HepG2 (cell line): ENCODE data around the gene TXNDC12. TPM values are rescaled to one million over a fixed set of nuclear protein-coding genes. Genes with fewer than 3 reads are reported as not detected.
"Not testable (repeated sequence)": the region's sequence is repeated elsewhere in the genome, so short reads cannot be mapped to it uniquely, and the experiment has no call there.

Source experiments
- ATAC-seq: fragments of 200-7000 bp; cut with Tn5 transposase; 3 replicates; pipeline ENCODE4 v1.9.1; 2020; ENCODE audit warnings: mild to moderate bottlenecking, moderate library complexity
- BruUV-seq: library from RNA; stranded (reverse); fragments of 400-500 nt; replicated peaks from 2 replicates; lab custom pipeline; 2021; lab: Mats Ljungman, UMichigan
- CTCF ChIA-PET: fragments of 300-600 bp; formaldehyde crosslinking; extraction: SDS; loops from one replicate; lab custom pipeline; 2021; ENCODE audit warnings: low total read pairs, inconsistent platforms, low intra/inter-chr PET ratio; lab: Yijun Ruan, JAX
- POLR2A ChIA-PET: fragments of 350-600 bp; sonication (Branson Sonifier 250); formaldehyde crosslinking; loops from one replicate; lab custom pipeline; 2020; ENCODE audit warnings: antibody characterized with exemption, inconsistent platforms; lab: Yijun Ruan, JAX
- DNase-seq: peaks from one replicate; pipeline ENCODE4 v3.0.0-alpha.2; 2015; ENCODE audit warnings: low spot score
- FAIRE-seq: peaks from 3 replicates; lab custom pipeline; 2011; peaks lifted over from hg19 to GRCh38; lab: Jason Lieb, UNC
- H2AFZ ChIP-seq: one replicate; pipeline ENCODE4 v1.6.1; 2011; ENCODE audit warnings: low read length, inconsistent platforms
- H3K27ac ChIP-seq: fragments of 300-600 bp; 3 replicates; pipeline ENCODE4 v1.8.0; 2011; ENCODE audit warnings: mixed run types, mild to moderate bottlenecking, mixed read lengths, low read length, inconsistent platforms; ENCODE audit not compliant: insufficient read depth; ENCODE audit errors: extremely low read length
- H3K27me3 ChIP-seq, 2 experiments: fragments of 200-600 bp in 1 of 2; 2 replicates in 1 of 2; 3 replicates in 1 of 2; pipeline versions ENCODE4 v1.6.0 to v1.8.0; 2011; ENCODE audit warnings: low read length in 2 of 2, mild to moderate bottlenecking in 2 of 2, moderate library complexity in 2 of 2, inconsistent platforms in 1 of 2; ENCODE audit not compliant: insufficient read depth in 2 of 2, control insufficient read depth in 1 of 2
- H3K36me3 ChIP-seq, 2 experiments: fragments of 200-600 bp in 1 of 2; replicated peaks in 1 of 2; 2 replicates in 1 of 2; 3 replicates in 1 of 2; pipeline versions ENCODE4 v1.5.1 to v1.8.0; 2011; ENCODE audit warnings: low read length in 2 of 2, inconsistent platforms in 1 of 2; ENCODE audit not compliant: insufficient read depth in 2 of 2, control insufficient read depth in 1 of 2
- H3K4me1 ChIP-seq: 2 replicates; pipeline ENCODE4 v1.5.1; 2012; ENCODE audit warnings: low read length, inconsistent platforms; ENCODE audit not compliant: insufficient read depth
- H3K4me2 ChIP-seq: 2 replicates; pipeline ENCODE4 v1.6.0; 2011; ENCODE audit warnings: low read depth, low read length, inconsistent platforms
- H3K4me3 ChIP-seq, 3 experiments: fragments of 200-600 bp in 1 of 3; sonication (generic), shearing (Covaris generic) in 1 of 3; replicated peaks in 1 of 3; 2 replicates each; pipeline ENCODE4 v1.5.1; 2011 to 2016; ENCODE audit warnings: low read length in 3 of 3, inconsistent platforms in 2 of 3, low read depth in 2 of 3, mild to moderate bottlenecking in 2 of 3, control low read depth in 1 of 3, mixed read lengths in 1 of 3; ENCODE audit not compliant: insufficient read depth in 1 of 3
- H3K79me2 ChIP-seq: one replicate; pipeline ENCODE4 v1.6.1; 2011; ENCODE audit warnings: low read length, inconsistent platforms; ENCODE audit not compliant: insufficient read depth
- H3K9ac ChIP-seq: 2 replicates; pipeline ENCODE4 v1.6.0; 2011; ENCODE audit warnings: mild to moderate bottlenecking, low read depth, low read length, inconsistent platforms; ENCODE audit not compliant: insufficient read depth
- H3K9me3 ChIP-seq: 2 replicates; pipeline ENCODE4 v1.5.1; 2012; ENCODE audit warnings: mild to moderate bottlenecking, low read length
- H4K20me1 ChIP-seq: 2 replicates; pipeline ENCODE4 v1.6.0; 2011; ENCODE audit warnings: inconsistent platforms, mild to moderate bottlenecking, low read length, moderate library complexity; ENCODE audit not compliant: insufficient read depth
- BHLHE40 ChIP-seq: IDR thresholded peaks from 2 replicates; pipeline ENCODE4 v1.6.1; 2011; ENCODE audit warnings: low read length, improper control_type of control experiment
- CEBPG ChIP-seq: IDR thresholded peaks from 2 replicates; pipeline ENCODE4 v1.6.1; 2016
- GATAD2A ChIP-seq: IDR thresholded peaks from 2 replicates; pipeline ENCODE4 v1.6.1; 2016
- SIX1 ChIP-seq: sonication (generic); formaldehyde crosslinking; IDR thresholded peaks from 2 replicates; pipeline ENCODE4 v1.4.0; 2020; ENCODE audit warnings: missing genetic modification reagents, borderline replicate concordance
- SOX13 ChIP-seq, 3 experiments: fragments of 450-650 bp in 1 of 3; sonication (generic) in 1 of 3; formaldehyde crosslinking in 1 of 3; IDR thresholded peaks in 2 of 3; conservative IDR thresholded peaks in 1 of 3; 2 replicates each; pipeline versions ENCODE4 v1.5.0 to v1.6.1; 2016 to 2020; ENCODE audit warnings: antibody characterized with exemption in 1 of 3, mild to moderate bottlenecking in 1 of 3, missing compliant biosample characterization in 1 of 3, missing genetic modification reagents in 1 of 3, moderate library complexity in 1 of 3
- SOX6 ChIP-seq, 2 experiments: fragments of 450-650 bp in 1 of 2; sonication (generic) in 1 of 2; formaldehyde crosslinking in 1 of 2; IDR thresholded peaks; 2 replicates each; pipeline versions ENCODE4 v1.4.0 to v1.6.1; 2017 to 2020; ENCODE audit warnings: antibody characterized with exemption in 1 of 2, mild to moderate bottlenecking in 1 of 2, missing genetic modification reagents in 1 of 2
- ZNF772 ChIP-seq: sonication (generic); formaldehyde crosslinking; IDR thresholded peaks from 2 replicates; pipeline ENCODE4 v1.5.0; 2020; ENCODE audit warnings: mild to moderate bottlenecking, missing genetic modification reagents
- ZNF775 ChIP-seq: sonication (generic); formaldehyde crosslinking; IDR thresholded peaks from 2 replicates; pipeline ENCODE4 v1.4.0; 2020; ENCODE audit warnings: missing genetic modification reagents, mild to moderate bottlenecking, moderate library complexity, borderline replicate concordance
- WGBS: methylation state at CpG from one replicate; pipeline ENCODE4 v1.1.6; 2017; ENCODE audit warnings: low lambda C conversion rate; 5-methylcytosine and 5-hydroxymethylcytosine counted together
- in situ Hi-C: cut with HindIII; loops from 2 replicates; pipeline ENCODE4 v1.10.0; 2017; ENCODE audit warnings: low pct_unique_long_range_greater_than_20kb; ENCODE audit not compliant: extremely low pct_ligation_motif_present
- intact Hi-C: fragments of 100-400 bp; cut with micrococcal nuclease; formaldehyde crosslinking; loops from one replicate; pipeline ENCODE4 v1.10.0; 2022; ENCODE audit not compliant: unreplicated experiment
- polyA plus RNA-seq, 8 experiments: library from polyadenylated mRNA; depleted of rRNA in 3 of 8; stranded (reverse) in 7 of 8; unstranded in 1 of 8; fragments of >200 nt; fragmentation: Illumina TruSeq in 4 of 8; extraction: Trizol in 4 of 8; gene quantifications; 2 replicates each; pipeline versions ENCODE4 v1.2.1 to v1.2.3, GENCODE V29; 2011 to 2016; ENCODE audit warnings: low read depth in 4 of 8, missing spikeins in 1 of 8, mixed read lengths in 1 of 8; ENCODE audit not compliant: insufficient read depth in 1 of 8
- total RNA-seq, 5 experiments: library from RNA; depleted of rRNA; stranded (reverse); fragments of >200 nt; fragmentation: Illumina TruSeq; extraction: Trizol; gene quantifications; 2 replicates each; pipeline ENCODE4 v1.2.3, GENCODE V29; 2016; ENCODE audit warnings: low read depth in 1 of 5
- TF ChIP-seq, protein P1 (sequence below), 2 experiments: sonication (generic) in 1 of 2; formaldehyde crosslinking in 1 of 2; IDR thresholded peaks; 2 replicates each; pipeline versions ENCODE4 v1.4.0 to v1.6.1; 2016 to 2020; ENCODE audit warnings: borderline replicate concordance in 1 of 2, low read depth in 1 of 2, mild to moderate bottlenecking in 1 of 2, missing genetic modification reagents in 1 of 2

Gene TXNDC12
- total and polyA plus RNA-seq, 2 of the 13 experiments (the other 11 are each of a cell fraction or from before 2014, with no cell fraction given): 65.6 to 67.2 TPM

- no peak for TF ChIP-seq ZNF775 (CRISPR knock-in tag)
These were observed 22.2 kb downstream of the TXNDC12 start (continued) for GRCh38 chr1:52032785-52033131.

DNA sequence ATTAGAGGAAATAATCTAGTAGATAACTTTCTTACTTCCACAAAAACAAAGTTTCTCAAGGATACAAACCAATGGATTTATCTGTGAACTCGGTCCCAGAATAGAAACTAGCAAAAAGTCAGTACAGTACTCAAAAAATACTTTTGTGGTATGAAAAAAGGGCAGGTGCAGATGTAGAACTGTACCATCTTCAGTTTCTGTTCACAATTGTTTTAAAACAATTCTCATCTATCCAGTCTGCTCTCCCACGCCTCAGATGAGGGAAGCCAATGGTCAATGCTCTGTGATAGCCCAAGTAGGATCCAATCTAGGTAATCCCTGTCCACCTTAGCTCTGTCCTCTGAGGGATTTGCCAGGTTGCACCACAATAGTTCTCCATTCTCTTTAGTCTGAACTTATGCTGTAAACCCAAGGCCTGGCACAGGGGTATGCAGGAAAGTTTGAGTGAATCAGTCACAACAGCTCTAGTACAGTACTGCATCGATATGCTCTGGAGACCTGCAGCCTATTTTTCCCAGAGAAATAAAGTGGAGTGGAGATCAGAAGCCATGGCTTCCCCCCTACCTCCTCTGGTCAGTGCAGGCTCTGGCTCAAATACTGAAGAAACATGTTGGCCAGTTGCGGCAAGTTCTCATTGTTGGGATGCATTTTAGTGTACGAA, 22.7 kb downstream of the TXNDC12 start:
- Histone ChIP-seq H4K20me1 (no peaks in the 10 kb centered on the region), H3K9ac (peak overlapping the region; percentile 90), H3K9me3 (no peaks in the 10 kb centered on the region), H3K27ac (peak overlapping the region; percentile 0), H3K79me2 (peaks cover 35% of the 10 kb centered on the region), H3K4me2 (peak overlapping the region; percentile 94), H3K4me3 (peak overlapping the region; percentile 75 to 95 (median 88)), H3K4me1 (peaks cover 73% of the 10 kb centered on the region), H3K27me3 (no peaks in the 10 kb centered on the region; a peak in 1 of 5 replicates), H2AFZ (no peak overlapping the region), H3K36me3 (no peaks in the 10 kb centered on the region; a peak in 1 of 5 replicates)
- TF ChIP-seq ZNF772 (CRISPR knock-in tag) (0 out of 2 replicates have a peak, but pooled peaks have one; percentile 26), GATAD2A (CRISPR knock-in tag) (no peak)
- BruUV-seq: no TSS peak
- ChIA-PET POLR2A (interaction anchor here (2.0 to 2.6 kb wide), 2 partner anchors 16 to 23 kb away, joined by 4 to 25 read pairs; partner anchors contain the start of genes BTF3L4 and TXNDC12), CTCF (no interaction called here)
- no peak for FAIRE-seq
- no peak for DNase-seq
- ATAC-seq: peak; percentile 21
- in situ Hi-C loops (no loop called here), intact Hi-C loops (no loop called here)
- WGBS: 27% methylated on average over 5 of the region's 5 CpGs

- BruUV-seq; H3K27me3 ChIP-seq; H2AFZ ChIP-seq; H3K9me3 ChIP-seq; H3K9ac ChIP-seq; H3K4me3 ChIP-seq; in situ Hi-C loops; H4K20me1 ChIP-seq; ATAC-seq; CTCF ChIA-PET; TF ChIP-seq SOX13, SOX6 (IDR thresholded peaks at IDR 0.05): not testable (repeated sequence)
- peak; percentile 47 for FAIRE-seq
- peak; percentile 34 for DNase-seq
- Histone ChIP-seq H3K4me1 (peaks cover 52% of the 10 kb centered on the region), H3K4me2 (peak overlapping the region; percentile 25), H3K36me3 (peaks cover 1 to 22% of the 10 kb centered on the region in 2 experiments; a peak in 2 of 5 replicates), H3K27ac (peak overlapping the region; percentile 41), H3K79me2 (peaks cover 35% of the 10 kb centered on the region)
- POLR2A ChIA-PET: interaction anchor here (1.1 to 2.7 kb wide), 3 partner anchors 8 to 28 kb away, joined by 3 to 15 read pairs (median 3); partner anchors contain the start of gene TXNDC12
- 23% methylated on average over 5 of the region's 5 CpGs for WGBS
- intact Hi-C loops: loop anchor here (2.0 kb wide), 1 partner anchor 26 kb away; the partner anchor contains the start of gene TXNDC12
- peak; percentile 43; the same call in 1 of the 2 replicates for TF ChIP-seq CEBPG (CRISPR knock-in tag)
- TF ChIP-seq SIX1: peak; percentile 59; the same call in 1 of the 2 replicates
- peak; percentile 55; the same call in 1 of the 2 replicates for TF ChIP-seq BHLHE40
- peak in 1 of 2 experiments; percentile 59; a peak in 2 of 4 replicates for TF ChIP-seq SOX13 (CRISPR knock-in tag; conservative IDR thresholded peaks at IDR 0.05 in 1 of 2, IDR thresholded peaks at IDR 0.05 in 1 of 2)
- TF ChIP-seq, protein P1, sequence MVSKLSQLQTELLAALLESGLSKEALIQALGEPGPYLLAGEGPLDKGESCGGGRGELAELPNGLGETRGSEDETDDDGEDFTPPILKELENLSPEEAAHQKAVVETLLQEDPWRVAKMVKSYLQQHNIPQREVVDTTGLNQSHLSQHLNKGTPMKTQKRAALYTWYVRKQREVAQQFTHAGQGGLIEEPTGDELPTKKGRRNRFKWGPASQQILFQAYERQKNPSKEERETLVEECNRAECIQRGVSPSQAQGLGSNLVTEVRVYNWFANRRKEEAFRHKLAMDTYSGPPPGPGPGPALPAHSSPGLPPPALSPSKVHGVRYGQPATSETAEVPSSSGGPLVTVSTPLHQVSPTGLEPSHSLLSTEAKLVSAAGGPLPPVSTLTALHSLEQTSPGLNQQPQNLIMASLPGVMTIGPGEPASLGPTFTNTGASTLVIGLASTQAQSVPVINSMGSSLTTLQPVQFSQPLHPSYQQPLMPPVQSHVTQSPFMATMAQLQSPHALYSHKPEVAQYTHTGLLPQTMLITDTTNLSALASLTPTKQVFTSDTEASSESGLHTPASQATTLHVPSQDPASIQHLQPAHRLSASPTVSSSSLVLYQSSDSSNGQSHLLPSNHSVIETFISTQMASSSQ (IDR thresholded peaks at IDR 0.05; ENCODE audit: low read depth): 0 out of 2 replicates have a peak, but pooled peaks have one; percentile 2
- TF ChIP-seq, protein P1 (CRISPR knock-in tag; IDR thresholded peaks at IDR 0.05; ENCODE audit: borderline replicate concordance): not testable (repeated sequence)
- peak; percentile 23; the same call in 1 of the 2 replicates for TF ChIP-seq SOX6 (CRISPR knock-in tag; IDR thresholded peaks at IDR 0.05)
These were observed 26.2 kb downstream of the TXNDC12 start for GRCh38 chr1:52028839-52029238.
